ENCODE measurements around the gene RASSF8.

Gene RASSF8

DNA sequence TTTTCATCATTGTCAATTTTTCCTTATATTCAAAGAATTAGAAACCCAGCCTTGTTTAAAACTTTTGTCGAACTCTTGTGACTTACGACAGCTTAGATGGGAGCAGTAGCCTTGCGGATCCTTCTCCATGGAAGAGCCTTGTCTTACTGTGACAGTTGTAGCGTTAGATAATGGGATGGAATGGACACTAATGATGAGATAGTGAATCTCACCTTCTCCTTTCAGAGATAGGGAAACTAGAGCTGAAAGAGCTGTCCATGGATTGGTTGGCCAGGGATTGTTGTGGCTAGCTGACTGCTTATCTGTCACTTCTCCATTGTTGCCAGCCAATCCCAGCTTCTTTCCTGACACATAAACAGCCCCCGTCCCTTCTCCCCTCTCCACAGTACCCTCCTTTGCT lies 107.0 kb downstream of the RASSF8 start:
- TF ChIP-seq EP300 (IDR thresholded peaks at IDR 0.05; ENCODE audit: borderline replicate concordance) = no peak
- TF ChIP-seq RAD21 (IDR thresholded peaks at IDR 0.05; ENCODE audit: low read depth) = no peak
- no peak for TF ChIP-seq ZBTB7A (IDR thresholded peaks at IDR 0.05; ENCODE audit: low read depth)
- no peak for TF ChIP-seq TAF1 (IDR thresholded peaks at IDR 0.05; ENCODE audit: low read depth)
- no peak for TF ChIP-seq TEAD4 (IDR thresholded peaks at IDR 0.05)
- TF ChIP-seq YY1 (IDR thresholded peaks at IDR 0.05; ENCODE audit: low read depth) = no peak
- no peak for TF ChIP-seq NFIC (IDR thresholded peaks at IDR 0.05)
- TF ChIP-seq, protein P1, sequence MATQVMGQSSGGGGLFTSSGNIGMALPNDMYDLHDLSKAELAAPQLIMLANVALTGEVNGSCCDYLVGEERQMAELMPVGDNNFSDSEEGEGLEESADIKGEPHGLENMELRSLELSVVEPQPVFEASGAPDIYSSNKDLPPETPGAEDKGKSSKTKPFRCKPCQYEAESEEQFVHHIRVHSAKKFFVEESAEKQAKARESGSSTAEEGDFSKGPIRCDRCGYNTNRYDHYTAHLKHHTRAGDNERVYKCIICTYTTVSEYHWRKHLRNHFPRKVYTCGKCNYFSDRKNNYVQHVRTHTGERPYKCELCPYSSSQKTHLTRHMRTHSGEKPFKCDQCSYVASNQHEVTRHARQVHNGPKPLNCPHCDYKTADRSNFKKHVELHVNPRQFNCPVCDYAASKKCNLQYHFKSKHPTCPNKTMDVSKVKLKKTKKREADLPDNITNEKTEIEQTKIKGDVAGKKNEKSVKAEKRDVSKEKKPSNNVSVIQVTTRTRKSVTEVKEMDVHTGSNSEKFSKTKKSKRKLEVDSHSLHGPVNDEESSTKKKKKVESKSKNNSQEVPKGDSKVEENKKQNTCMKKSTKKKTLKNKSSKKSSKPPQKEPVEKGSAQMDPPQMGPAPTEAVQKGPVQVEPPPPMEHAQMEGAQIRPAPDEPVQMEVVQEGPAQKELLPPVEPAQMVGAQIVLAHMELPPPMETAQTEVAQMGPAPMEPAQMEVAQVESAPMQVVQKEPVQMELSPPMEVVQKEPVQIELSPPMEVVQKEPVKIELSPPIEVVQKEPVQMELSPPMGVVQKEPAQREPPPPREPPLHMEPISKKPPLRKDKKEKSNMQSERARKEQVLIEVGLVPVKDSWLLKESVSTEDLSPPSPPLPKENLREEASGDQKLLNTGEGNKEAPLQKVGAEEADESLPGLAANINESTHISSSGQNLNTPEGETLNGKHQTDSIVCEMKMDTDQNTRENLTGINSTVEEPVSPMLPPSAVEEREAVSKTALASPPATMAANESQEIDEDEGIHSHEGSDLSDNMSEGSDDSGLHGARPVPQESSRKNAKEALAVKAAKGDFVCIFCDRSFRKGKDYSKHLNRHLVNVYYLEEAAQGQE (IDR thresholded peaks at IDR 0.05; ENCODE audit: low read depth) = no peak
- TF ChIP-seq, protein P2, sequence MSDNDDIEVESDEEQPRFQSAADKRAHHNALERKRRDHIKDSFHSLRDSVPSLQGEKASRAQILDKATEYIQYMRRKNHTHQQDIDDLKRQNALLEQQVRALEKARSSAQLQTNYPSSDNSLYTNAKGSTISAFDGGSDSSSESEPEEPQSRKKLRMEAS (IDR thresholded peaks at IDR 0.05) = no peak
- no peak for TF ChIP-seq CEBPB (IDR thresholded peaks at IDR 0.05)
- TF ChIP-seq FOXM1 (IDR thresholded peaks at IDR 0.05; ENCODE audit: borderline replicate concordance, low read depth) = no peak
- TF ChIP-seq CREB1 (IDR thresholded peaks at IDR 0.05; ENCODE audit: low read depth) = no peak
- no peak for TF ChIP-seq TCF12 (IDR thresholded peaks at IDR 0.05; ENCODE audit: low read depth)
- TF ChIP-seq, protein P3, sequence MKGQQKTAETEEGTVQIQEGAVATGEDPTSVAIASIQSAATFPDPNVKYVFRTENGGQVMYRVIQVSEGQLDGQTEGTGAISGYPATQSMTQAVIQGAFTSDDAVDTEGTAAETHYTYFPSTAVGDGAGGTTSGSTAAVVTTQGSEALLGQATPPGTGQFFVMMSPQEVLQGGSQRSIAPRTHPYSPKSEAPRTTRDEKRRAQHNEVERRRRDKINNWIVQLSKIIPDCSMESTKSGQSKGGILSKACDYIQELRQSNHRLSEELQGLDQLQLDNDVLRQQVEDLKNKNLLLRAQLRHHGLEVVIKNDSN (IDR thresholded peaks at IDR 0.05) = no peak
- no peak for TF ChIP-seq EGR1 (IDR thresholded peaks at IDR 0.05)

DNA sequence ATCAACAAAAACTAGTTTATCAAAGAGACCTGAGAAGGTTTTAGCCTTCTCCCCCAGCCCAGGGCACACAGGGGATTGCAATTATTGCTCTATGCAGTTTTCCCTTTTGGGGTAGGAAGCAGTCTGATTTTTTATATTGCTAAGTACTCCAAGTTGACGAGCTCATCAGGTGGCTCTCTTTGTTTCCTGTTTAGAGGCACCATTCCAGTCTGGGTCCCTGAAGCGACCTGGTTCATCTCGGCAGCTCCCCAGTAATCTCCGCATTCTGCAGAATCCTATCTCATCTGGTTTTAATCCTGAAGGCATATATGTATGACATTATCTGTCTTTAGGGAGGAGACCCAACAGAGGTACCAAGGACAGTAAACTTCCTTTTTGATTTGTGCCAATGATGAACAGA lies 110.0 kb downstream of the RASSF8 start:
- TF ChIP-seq ZBTB7A (IDR thresholded peaks at IDR 0.05; ENCODE audit: low read depth) = no peak
- TF ChIP-seq YY1 (IDR thresholded peaks at IDR 0.05; ENCODE audit: low read depth) = no peak
- TF ChIP-seq TAF1 (IDR thresholded peaks at IDR 0.05; ENCODE audit: low read depth) = no peak
- no peak for TF ChIP-seq TEAD4 (IDR thresholded peaks at IDR 0.05)
- no peak for TF ChIP-seq FOXM1 (IDR thresholded peaks at IDR 0.05; ENCODE audit: borderline replicate concordance, low read depth)
- no peak for TF ChIP-seq EP300 (IDR thresholded peaks at IDR 0.05; ENCODE audit: borderline replicate concordance)
- TF ChIP-seq NFIC (IDR thresholded peaks at IDR 0.05) = no peak

DNA sequence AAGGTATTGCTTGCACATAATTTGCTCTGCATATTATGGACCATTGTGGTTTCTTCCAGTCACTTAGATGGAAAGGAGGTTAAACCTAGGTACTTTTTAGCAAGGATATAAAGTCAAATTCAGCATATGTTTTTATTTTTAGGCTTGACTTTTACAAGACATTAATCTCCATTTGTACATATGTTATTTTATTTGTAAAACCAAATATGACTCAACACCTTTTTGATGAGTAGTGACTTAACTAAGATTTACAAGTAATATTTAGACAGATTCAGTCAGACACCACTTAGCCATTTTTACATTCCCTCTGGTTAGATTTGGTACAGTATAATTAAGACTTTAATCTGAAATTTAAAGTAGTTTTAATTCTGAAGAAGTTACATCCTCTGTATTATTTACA lies 111.3 kb downstream of the RASSF8 start:
- TF ChIP-seq CEBPB (IDR thresholded peaks at IDR 0.05) (no peak), CREB1 (IDR thresholded peaks at IDR 0.05; ENCODE audit: low read depth) (no peak)
- TF ChIP-seq, protein P1 (IDR thresholded peaks at IDR 0.05; ENCODE audit: low read depth) = no peak

DNA sequence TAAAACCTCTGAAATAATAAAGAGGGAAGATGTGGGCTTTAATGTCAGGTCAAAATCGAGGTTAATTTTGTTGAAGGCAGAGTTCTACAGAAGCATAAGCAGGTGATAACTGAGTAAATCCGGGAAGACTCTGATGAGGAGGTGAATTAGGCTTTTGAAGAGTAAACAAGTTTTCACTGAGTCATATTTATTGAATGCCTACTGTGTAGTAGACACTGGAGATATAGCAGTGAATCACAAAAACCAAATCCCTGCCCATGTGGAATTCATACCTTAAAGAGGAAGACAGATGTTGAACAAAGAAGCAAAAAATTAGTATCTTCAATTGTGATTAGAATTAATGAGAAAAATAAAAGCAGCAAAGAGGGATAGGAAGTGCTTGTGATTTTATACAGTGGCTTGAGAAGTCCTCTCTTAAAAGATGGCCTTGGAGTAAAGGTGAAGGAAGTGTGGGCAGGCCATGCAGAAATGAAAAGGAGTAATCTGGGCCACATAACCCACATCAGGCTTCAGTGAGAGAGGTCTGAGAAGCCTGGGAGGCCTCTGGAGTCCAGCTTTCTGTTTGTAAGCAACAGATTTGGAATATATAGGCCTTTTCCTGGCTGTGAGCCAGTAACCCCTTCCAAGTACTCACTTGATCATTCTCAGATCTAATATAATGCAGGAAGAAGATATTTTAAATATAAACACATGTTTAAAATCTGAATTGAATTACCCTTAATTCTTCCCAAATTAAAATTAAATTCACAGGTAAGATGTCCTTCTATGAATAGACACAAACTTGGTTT lies 119.6 kb downstream of the RASSF8 start:
- TF ChIP-seq CREB1 (IDR thresholded peaks at IDR 0.05; ENCODE audit: low read depth) (no peak), NFIC (IDR thresholded peaks at IDR 0.05) (no peak), RAD21 (IDR thresholded peaks at IDR 0.05; ENCODE audit: low read depth) (no peak), YY1 (IDR thresholded peaks at IDR 0.05; ENCODE audit: low read depth) (no peak), FOXM1 (IDR thresholded peaks at IDR 0.05; ENCODE audit: borderline replicate concordance, low read depth) (no peak), TAF1 (IDR thresholded peaks at IDR 0.05; ENCODE audit: low read depth) (no peak), ZBTB7A (IDR thresholded peaks at IDR 0.05; ENCODE audit: low read depth) (no peak), TCF12 (IDR thresholded peaks at IDR 0.05; ENCODE audit: low read depth) (no peak), CEBPB (IDR thresholded peaks at IDR 0.05) (no peak), EGR1 (IDR thresholded peaks at IDR 0.05) (no peak), EP300 (IDR thresholded peaks at IDR 0.05; ENCODE audit: borderline replicate concordance) (no peak)
- TF ChIP-seq, protein P2 (IDR thresholded peaks at IDR 0.05) = no peak
- TF ChIP-seq, protein P1 (IDR thresholded peaks at IDR 0.05; ENCODE audit: low read depth) = no peak
- TF ChIP-seq, protein P3 (IDR thresholded peaks at IDR 0.05) = no peak

All from Ishikawa (cell line).